Measurements from ENCODE around the gene ROR2.

The ROR2 gene

DNA sequence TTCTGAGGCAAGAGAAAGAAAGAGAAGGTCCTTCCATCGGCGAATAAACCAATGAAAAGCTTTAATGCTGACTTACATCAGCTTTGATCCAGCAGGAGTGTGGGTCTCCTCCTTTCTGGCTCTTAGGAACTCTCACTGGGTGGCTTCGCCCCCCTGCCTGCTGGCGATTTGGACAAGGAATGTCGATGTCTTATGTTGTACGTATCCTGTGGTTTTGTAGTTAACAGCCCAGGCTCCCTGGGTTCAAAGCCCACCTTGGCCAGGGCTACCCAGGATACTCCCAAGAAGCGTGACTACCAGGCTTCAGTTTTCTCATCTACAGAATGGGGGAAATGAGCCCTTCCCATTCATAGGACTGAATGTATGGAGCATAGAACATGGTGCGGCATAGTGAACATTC is 124.2 kb downstream of the ROR2 start:
- TF ChIP-seq POLR2AphosphoS5 (IDR thresholded peaks at IDR 0.05; ENCODE audit: low read depth, low read length) (no peak), FOXP2 (optimal IDR thresholded peaks at IDR 0.05; ENCODE audit: borderline replicate concordance, extremely low read depth, extremely low read length, insufficient read depth) (no peak), TAF1 (IDR thresholded peaks at IDR 0.05; ENCODE audit: borderline replicate concordance, insufficient read depth, low read length) (no peak), SIN3A (IDR thresholded peaks at IDR 0.05; ENCODE audit: borderline replicate concordance, insufficient read depth, low read length) (no peak)

DNA sequence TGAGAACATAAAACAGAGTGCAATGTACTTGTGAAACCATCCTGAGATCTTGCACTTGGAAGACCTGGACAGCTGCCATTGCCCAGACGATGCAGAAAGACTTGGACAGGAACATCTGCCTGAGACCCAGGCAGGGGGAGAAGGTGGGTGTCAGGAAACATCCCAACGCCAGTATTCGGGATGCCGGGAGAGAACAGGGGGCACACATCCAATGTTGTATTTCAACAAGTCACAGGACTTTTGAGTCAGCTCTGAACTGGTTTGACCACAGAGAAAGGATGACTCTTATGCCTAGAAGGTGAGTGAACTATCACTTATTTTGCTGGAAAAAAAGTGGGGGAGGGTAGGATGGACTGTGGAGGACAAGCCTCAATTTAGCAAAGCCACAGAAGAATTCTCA is 124.6 kb downstream of the ROR2 start:
- TF ChIP-seq SIN3A (IDR thresholded peaks at IDR 0.05; ENCODE audit: borderline replicate concordance, insufficient read depth, low read length): no peak
- no peak for TF ChIP-seq POLR2AphosphoS5 (IDR thresholded peaks at IDR 0.05; ENCODE audit: low read depth, low read length)
- TF ChIP-seq, protein P1, sequence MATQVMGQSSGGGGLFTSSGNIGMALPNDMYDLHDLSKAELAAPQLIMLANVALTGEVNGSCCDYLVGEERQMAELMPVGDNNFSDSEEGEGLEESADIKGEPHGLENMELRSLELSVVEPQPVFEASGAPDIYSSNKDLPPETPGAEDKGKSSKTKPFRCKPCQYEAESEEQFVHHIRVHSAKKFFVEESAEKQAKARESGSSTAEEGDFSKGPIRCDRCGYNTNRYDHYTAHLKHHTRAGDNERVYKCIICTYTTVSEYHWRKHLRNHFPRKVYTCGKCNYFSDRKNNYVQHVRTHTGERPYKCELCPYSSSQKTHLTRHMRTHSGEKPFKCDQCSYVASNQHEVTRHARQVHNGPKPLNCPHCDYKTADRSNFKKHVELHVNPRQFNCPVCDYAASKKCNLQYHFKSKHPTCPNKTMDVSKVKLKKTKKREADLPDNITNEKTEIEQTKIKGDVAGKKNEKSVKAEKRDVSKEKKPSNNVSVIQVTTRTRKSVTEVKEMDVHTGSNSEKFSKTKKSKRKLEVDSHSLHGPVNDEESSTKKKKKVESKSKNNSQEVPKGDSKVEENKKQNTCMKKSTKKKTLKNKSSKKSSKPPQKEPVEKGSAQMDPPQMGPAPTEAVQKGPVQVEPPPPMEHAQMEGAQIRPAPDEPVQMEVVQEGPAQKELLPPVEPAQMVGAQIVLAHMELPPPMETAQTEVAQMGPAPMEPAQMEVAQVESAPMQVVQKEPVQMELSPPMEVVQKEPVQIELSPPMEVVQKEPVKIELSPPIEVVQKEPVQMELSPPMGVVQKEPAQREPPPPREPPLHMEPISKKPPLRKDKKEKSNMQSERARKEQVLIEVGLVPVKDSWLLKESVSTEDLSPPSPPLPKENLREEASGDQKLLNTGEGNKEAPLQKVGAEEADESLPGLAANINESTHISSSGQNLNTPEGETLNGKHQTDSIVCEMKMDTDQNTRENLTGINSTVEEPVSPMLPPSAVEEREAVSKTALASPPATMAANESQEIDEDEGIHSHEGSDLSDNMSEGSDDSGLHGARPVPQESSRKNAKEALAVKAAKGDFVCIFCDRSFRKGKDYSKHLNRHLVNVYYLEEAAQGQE (IDR thresholded peaks at IDR 0.05; ENCODE audit: insufficient read depth in 1 of 2, low read depth in 2 of 2, low read length in 2 of 2): no peak
- TF ChIP-seq TAF1 (IDR thresholded peaks at IDR 0.05; ENCODE audit: borderline replicate concordance, insufficient read depth, low read length): no peak
- no peak for TF ChIP-seq FOXP2 (optimal IDR thresholded peaks at IDR 0.05; ENCODE audit: borderline replicate concordance, extremely low read depth, extremely low read length, insufficient read depth)

DNA sequence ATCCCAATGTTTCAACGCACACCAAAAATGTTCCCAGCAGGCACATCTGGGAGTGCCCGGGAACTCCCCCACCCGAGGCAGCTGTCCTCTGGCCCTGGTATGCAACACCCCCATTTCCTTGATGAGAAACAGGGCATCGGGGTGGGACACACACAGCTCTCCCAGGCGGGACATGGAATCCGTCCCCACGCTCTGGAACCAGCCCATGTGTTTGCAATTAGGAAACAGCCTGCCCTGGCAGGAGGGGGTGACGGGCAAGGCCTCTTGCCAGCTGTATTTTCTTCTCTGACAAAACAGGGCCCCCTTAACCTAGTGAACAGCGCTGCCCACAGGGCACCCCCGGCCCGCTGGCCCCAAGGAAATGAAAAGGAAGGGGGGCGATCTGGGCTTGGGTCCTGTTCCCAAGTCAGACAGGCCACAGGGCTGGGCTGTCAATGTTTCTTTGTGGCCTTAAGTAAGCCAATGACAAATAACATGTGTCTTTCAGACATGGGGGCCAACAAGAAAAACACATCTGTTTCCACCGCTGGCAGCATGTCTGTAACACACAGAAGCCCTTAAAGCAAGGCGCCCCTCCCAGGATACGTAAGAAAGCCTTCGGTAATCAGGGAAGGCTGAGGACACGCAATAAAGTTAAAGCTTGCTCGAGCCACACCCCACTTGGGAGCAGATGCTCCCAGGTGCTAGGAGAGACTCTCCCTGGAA is 125.3 kb downstream of the ROR2 start:
- TF ChIP-seq POLR2AphosphoS5 (IDR thresholded peaks at IDR 0.05; ENCODE audit: low read depth, low read length) (no peak), SIN3A (IDR thresholded peaks at IDR 0.05; ENCODE audit: borderline replicate concordance, insufficient read depth, low read length) (no peak), TAF1 (IDR thresholded peaks at IDR 0.05; ENCODE audit: borderline replicate concordance, insufficient read depth, low read length) (no peak), FOXP2 (optimal IDR thresholded peaks at IDR 0.05; ENCODE audit: borderline replicate concordance, extremely low read depth, extremely low read length, insufficient read depth) (no peak)
- TF ChIP-seq, protein P1 (IDR thresholded peaks at IDR 0.05; ENCODE audit: insufficient read depth in 1 of 2, low read depth in 2 of 2, low read length in 2 of 2): no peak

DNA sequence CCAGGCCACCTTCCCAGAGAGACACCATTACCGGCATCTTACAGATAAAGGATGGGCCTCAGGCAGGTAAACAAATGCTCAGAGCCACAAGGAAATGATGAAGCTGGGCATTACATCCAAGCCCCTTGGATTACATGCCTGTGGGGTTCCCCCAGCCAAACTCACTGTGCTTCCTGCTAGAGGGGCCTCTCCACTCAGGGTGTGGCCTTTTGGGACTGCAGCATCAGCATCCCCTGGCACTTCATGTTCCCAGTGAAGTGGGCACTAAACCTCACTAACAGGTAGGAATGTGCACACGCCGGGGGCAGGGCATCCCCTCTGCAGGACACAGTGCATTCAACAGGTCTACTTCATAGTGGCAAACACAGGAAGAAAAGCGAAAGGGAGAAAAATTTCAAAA is 125.9 kb downstream of the ROR2 start:
- TF ChIP-seq, protein P1 (IDR thresholded peaks at IDR 0.05; ENCODE audit: insufficient read depth in 1 of 2, low read depth in 2 of 2, low read length in 2 of 2): no peak
- TF ChIP-seq POLR2AphosphoS5 (IDR thresholded peaks at IDR 0.05; ENCODE audit: low read depth, low read length) (no peak), FOXP2 (optimal IDR thresholded peaks at IDR 0.05; ENCODE audit: borderline replicate concordance, extremely low read depth, extremely low read length, insufficient read depth) (no peak), TAF1 (IDR thresholded peaks at IDR 0.05; ENCODE audit: borderline replicate concordance, insufficient read depth, low read length) (no peak), SIN3A (IDR thresholded peaks at IDR 0.05; ENCODE audit: borderline replicate concordance, insufficient read depth, low read length) (no peak)

DNA sequence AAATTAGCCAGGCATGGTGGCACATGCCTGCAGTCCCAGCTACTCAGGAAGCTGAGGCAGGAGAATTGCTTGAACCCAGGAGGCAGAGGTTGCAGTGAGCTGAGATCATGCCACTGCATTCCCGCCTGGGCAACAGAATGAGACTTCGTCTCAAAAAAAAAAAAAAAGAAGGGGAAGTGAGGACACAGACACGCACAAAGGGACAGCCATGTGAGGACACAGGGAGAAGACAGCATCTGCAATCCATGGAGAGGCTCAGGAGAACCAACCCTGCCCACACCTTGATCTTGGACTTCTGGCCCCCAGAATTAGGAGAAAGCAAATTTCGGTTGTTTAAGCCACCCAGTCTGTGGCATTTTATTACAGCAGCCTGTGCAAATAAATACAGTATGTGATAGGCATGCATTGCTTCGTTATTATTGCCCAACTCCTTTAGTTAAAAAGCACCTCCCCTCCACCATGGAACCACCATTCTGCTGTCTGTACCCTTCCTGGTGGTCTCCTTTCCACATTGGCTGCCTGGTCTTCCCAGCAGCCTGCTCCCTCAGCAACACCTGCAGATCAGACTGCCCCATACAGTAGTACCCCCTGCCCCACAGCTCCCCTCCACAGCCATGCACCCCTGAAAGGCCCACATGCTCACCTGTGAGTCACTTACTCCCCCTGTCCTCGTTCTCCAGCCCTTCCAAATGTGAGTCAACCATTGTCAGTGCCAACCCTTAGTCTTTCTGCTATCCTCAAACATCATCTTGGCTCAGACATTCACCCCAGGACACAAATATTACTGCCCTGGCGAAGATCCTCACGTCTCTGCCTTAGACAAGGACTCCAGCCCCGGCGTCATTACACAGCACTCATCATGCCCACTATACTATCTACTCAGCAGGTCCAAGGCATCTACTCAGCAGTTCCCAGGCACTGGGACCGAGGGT is 128.8 kb downstream of the ROR2 start:
- TF ChIP-seq POLR2AphosphoS5 (IDR thresholded peaks at IDR 0.05; ENCODE audit: low read depth, low read length): no peak
